Measurements from ENCODE around the gene TAF15. TPM values are rescaled to one million over a fixed set of nuclear protein-coding genes. Genes with fewer than 3 reads are reported as not detected.

TAF15 gene
- total RNA-seq, 2 donors from 2014 or later = 35.7 to 91.1 TPM

DNA sequence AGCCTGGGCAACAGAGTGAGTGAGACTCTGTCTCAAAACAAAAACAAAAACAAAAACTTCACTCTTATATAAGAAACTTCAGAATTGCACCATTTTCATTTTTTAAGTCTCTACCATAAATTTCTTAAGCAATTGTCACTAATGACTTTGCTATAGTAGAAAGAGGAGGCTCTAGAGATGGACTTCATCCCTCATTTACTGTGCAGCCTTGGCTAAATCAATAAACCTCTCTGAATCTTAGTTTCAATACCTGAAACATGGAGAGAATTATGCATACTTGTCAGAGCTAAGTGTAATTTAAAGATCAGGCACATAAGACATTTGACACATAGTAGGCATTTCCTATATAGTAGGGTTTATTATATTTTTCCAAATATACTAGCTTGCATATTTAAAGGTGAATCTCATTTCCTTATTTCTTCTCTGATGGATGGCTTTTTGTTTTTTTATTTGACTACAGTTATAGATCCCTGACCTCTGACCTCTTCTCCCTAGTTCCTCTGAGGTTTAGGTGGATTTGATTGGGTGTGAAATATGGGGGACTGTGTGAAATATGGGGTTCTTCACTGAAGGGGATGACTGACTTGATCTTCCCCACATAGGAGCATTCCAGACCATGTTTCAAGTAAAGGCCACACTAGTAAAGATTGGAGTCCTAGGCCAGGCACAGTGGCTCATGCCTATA is 68.2 kb downstream of the TAF15 start:
- DNase-seq (ENCODE audit: low spot score) (no peak), ATAC-seq (ENCODE audit: insufficient number of reproducible peaks, low FRiP score, low read depth) (no peak)
- Histone ChIP-seq H3K27me3 (replicated peaks; ENCODE audit: insufficient read depth) (no peaks in the 10 kb centered on the region), H3K4me1 (ENCODE audit: control insufficient read depth in 1 of 2, low read depth in 2 of 2) (no peaks in the 10 kb centered on the region), H3K4me3 (no peak overlapping the region), H3K9me3 (no peaks in the 10 kb centered on the region), H3K27ac (no peak overlapping the region), H3K36me3 (no peaks in the 10 kb centered on the region)
- TF ChIP-seq, protein P1, sequence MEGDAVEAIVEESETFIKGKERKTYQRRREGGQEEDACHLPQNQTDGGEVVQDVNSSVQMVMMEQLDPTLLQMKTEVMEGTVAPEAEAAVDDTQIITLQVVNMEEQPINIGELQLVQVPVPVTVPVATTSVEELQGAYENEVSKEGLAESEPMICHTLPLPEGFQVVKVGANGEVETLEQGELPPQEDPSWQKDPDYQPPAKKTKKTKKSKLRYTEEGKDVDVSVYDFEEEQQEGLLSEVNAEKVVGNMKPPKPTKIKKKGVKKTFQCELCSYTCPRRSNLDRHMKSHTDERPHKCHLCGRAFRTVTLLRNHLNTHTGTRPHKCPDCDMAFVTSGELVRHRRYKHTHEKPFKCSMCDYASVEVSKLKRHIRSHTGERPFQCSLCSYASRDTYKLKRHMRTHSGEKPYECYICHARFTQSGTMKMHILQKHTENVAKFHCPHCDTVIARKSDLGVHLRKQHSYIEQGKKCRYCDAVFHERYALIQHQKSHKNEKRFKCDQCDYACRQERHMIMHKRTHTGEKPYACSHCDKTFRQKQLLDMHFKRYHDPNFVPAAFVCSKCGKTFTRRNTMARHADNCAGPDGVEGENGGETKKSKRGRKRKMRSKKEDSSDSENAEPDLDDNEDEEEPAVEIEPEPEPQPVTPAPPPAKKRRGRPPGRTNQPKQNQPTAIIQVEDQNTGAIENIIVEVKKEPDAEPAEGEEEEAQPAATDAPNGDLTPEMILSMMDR (IDR thresholded peaks at IDR 0.05) = no peak

DNA sequence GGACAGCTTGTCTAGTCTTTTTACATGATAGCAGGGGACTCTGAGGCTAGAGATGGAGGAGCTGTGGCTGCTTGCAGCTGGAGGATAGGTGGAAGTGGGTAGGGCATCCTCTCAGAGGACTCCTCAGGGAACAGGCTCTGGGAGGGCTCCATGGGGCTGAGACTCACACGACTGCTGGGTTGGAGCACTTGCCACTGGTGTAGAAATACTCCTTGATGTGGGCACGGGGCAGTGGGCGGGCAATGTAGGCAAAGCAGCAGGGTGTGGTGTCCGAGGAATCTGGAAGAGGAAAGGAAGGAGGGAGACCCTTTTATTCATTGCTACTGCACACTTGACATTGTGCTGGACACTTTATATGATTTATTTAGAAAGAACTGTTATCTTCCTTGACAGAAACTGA is 69.1 kb downstream of the TAF15 start:
- no peak for ATAC-seq (ENCODE audit: insufficient number of reproducible peaks, low FRiP score, low read depth)
- no peak overlapping the region for H3K27ac ChIP-seq

DNA sequence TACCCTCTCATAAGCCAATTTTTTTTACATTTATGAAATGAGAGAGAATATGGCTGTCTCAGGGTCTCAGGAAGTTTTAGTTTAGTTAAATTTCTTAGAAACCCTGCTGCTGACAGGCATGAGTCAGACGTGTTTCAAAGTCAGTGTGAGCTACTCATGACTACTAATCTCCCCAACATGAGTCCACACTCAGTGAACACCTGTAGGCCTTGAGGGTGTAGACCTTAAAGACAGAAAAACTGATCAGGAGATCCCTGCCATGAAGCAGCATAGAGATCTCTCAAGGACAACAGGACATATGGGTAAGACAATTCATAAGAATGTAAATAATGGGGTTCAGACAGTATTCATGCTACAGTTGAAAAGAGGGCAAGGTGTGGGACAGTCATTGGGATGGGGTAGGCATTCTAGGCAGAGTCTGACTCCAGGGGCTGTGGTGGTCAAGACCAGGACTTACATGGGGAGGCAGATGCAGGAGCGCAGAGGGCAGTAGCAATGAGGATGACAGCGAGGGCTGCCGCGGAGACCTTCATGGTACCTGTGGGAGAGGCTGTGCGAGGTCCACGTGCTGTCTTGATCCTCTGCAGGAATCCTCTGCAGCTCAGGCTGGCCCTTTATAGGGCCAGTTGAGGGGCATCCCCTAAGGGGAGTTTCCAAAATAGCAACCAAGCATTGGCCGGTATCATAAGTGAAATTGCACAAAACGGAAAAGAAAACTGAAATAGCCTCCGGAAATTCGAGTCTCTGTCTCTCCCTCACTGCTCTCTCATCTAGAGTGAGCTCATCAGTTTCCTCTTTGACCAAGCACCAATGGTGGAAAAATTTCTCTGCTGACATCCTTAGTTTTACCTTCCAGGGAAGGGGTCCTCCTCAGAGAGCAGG is 70.7 kb downstream of the TAF15 start, which contains the start of gene CCL5:
TSS of gene CCL5 (minus strand) at position 588 of the 882 bp plus-strand sequence.
- no peaks in the 10 kb centered on the region for H3K27me3 ChIP-seq (replicated peaks; ENCODE audit: insufficient read depth)
- ATAC-seq (ENCODE audit: insufficient number of reproducible peaks, low FRiP score, low read depth) (no peak), DNase-seq (ENCODE audit: low spot score) (no peak)
- TF ChIP-seq, protein P1 (IDR thresholded peaks at IDR 0.05) = no peak
- H3K9me3 ChIP-seq = no peaks in the 10 kb centered on the region
- H3K27ac ChIP-seq = no peak within 1 kb of the TSS
- H3K4me3 ChIP-seq = peak within 1 kb of the TSS; percentile 20
- H3K4me1 ChIP-seq (ENCODE audit: control insufficient read depth in 1 of 2, low read depth in 2 of 2) = no peaks in the 10 kb centered on the region
- H3K36me3 ChIP-seq = no peaks in the 10 kb centered on the region

More for the DNA sequence above, 69.1 kb downstream of the TAF15 start:
- TF ChIP-seq, protein P1 (IDR thresholded peaks at IDR 0.05) = no peak
- Histone ChIP-seq H3K9me3 (no peaks in the 10 kb centered on the region), H3K36me3 (no peaks in the 10 kb centered on the region), H3K4me3 (no peak overlapping the region), H3K27me3 (replicated peaks; ENCODE audit: insufficient read depth) (no peaks in the 10 kb centered on the region), H3K4me1 (ENCODE audit: control insufficient read depth in 1 of 2, low read depth in 2 of 2) (no peaks in the 10 kb centered on the region)
- no peak for DNase-seq (ENCODE audit: low spot score)

DNA sequence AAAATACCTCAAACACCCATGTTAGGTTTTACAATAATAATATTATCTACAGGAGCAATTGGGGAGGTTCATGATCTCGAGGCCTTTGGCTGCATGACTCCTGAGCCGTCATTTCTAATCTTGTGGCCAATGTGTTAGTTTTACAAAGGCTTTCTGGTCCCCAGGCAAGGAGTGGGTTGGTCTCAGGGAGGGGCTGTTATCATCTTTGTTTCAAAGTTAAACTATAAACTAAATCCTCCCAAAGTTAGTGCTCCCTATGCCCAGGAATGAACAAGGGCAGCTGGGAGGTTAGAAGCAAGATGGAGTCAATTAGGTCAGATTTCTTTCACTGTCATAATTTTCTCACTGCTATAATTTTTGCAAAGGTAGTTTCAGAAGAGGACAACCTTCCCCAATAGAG is 80.0 kb downstream of the TAF15 start:
- TF ChIP-seq, protein P1 (IDR thresholded peaks at IDR 0.05) = no peak
- ATAC-seq (ENCODE audit: insufficient number of reproducible peaks, low FRiP score, low read depth) (no peak), DNase-seq (ENCODE audit: low spot score) (no peak)

More for the DNA sequence above, 80.0 kb downstream of the TAF15 start:
- H3K27ac ChIP-seq = no peak overlapping the region
- H3K36me3 ChIP-seq = no peaks in the 10 kb centered on the region
- no peak overlapping the region for H3K4me3 ChIP-seq
- no peaks in the 10 kb centered on the region for H3K9me3 ChIP-seq
- peaks cover 6 to 8% of the 10 kb centered on the region in 2 donors for H3K4me1 ChIP-seq (ENCODE audit: control insufficient read depth in 1 of 2, low read depth in 2 of 2)
- no peaks in the 10 kb centered on the region for H3K27me3 ChIP-seq (replicated peaks; ENCODE audit: insufficient read depth)

Measured in thoracic aorta (tissue), 2 donors.